Right renal pelvis (tissue), 4 donors: ENCODE measurements around the gene EDEM1. TPM values are rescaled to one million over a fixed set of nuclear protein-coding genes. Genes with fewer than 3 reads are reported as not detected.

Experiments
- DNase-seq, 4 donors: peaks; one replicate each; pipeline ENCODE4 v3.0.0-alpha.2; 2013; ENCODE audit warnings: low read depth in 4 of 4, low spot score in 3 of 4, missing footprints in 1 of 4
- polyA plus RNA-seq, 4 donors: library from polyadenylated mRNA; unstranded; fragments of 120-200 nt; gene quantifications; one replicate each; pipeline ENCODE4 v1.2.1, GENCODE V29; 2013; ENCODE audit not compliant: insufficient read length in 4 of 4

The EDEM1 gene
- polyA plus RNA-seq, 4 donors = 17.0 to 21.6 (median 19.7) TPM

GRCh38 chr3:5264093-5264600, 76.6 kb downstream of the EDEM1 start:
- no peak for DNase-seq

GRCh38 chr3:5264896-5265770, 77.6 kb downstream of the EDEM1 start:
- no peak for DNase-seq

GRCh38 chr3:5267252-5267651, 79.7 kb downstream of the EDEM1 start:
- no peak for DNase-seq

DNA sequence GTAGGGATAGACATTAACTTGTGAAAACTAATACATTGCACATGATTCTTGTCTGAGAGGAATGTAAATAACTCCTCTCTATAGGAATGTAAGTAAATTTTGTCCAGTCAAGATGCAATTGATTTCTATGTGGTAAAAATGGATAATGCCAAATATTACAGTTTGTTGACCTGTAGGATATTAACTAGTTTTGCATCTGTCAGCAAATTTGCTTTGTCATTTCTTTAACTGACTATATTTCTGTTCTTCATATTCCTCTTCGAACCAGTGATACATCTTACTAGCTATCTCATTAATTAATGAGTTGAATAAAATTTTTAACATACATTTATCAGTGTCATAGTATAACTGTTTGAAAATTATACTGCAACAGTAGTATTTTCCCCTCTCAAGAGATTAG, 80.4 kb downstream of the EDEM1 start:
- DNase-seq = no peak

Other genes starting within 250 kb of the EDEM1 start
- 10 to 100 TPM; 24.8 to 30.2 (median 28.2) TPM for gene BHLHE40, start 208.3 kb upstream of the EDEM1 start, polyA plus RNA-seq
- gene ARL8B, start 65.4 kb upstream of the EDEM1 start, polyA plus RNA-seq = 10 to 100 TPM; 69.6 to 82.8 (median 82.4) TPM